Activated CD4-positive, alpha-beta T cell treated with anti-CD3 and anti-CD28 coated beads, Interleukin-2, amount 10 ng/mL, durations not matched to agents 7 days and 5 days (primary cell): ENCODE measurements around the gene GPC1. TPM values are rescaled to one million over a fixed set of nuclear protein-coding genes. Genes with fewer than 3 reads are reported as not detected.
A peak's percentile ranks its signal among the peaks of the same experiment; 100 is the strongest.

Experiments
- CTCF ChIA-PET: fragments of 350-600 bp; sonication (Branson Sonifier 250); formaldehyde crosslinking; loops from one replicate; lab custom pipeline; 2021; ENCODE audit warnings: antibody characterized with exemption; lab: Charles Lee
- POLR2A ChIA-PET: fragments of 350-600 bp; sonication (Branson Sonifier 250); formaldehyde crosslinking; loops from one replicate; lab custom pipeline; 2021; ENCODE audit warnings: antibody characterized with exemption; lab: Charles Lee
- DNase-seq: peaks from one replicate; pipeline ENCODE4 v3.0.0-alpha.2; 2020
- H3K27ac Mint-ChIP-seq: one replicate; pipeline ENCODE4 v1.8.0; 2021; ENCODE audit warnings: mild to moderate bottlenecking, moderate library complexity, mixed read lengths
- H3K27me3 Mint-ChIP-seq: one replicate; pipeline ENCODE4 v1.8.0; 2021; ENCODE audit warnings: mixed read lengths
- H3K36me3 Mint-ChIP-seq: one replicate; pipeline ENCODE4 v1.8.0; 2021; ENCODE audit warnings: low read depth, mixed read lengths
- H3K4me1 Mint-ChIP-seq: one replicate; pipeline ENCODE4 v1.8.0; 2021; ENCODE audit warnings: mixed read lengths
- H3K4me3 Mint-ChIP-seq: one replicate; pipeline ENCODE4 v1.8.0; 2021; ENCODE audit warnings: mild to moderate bottlenecking, moderate library complexity, mixed read lengths
- H3K9me3 Mint-ChIP-seq: one replicate; pipeline ENCODE4 v1.8.0; 2021; ENCODE audit warnings: mixed read lengths
- total RNA-seq, 2 experiments: library from RNA; stranded (reverse); gene quantifications; one replicate each; pipeline ENCODE4 v1.2.3, GENCODE V29; 2021

The GPC1 gene
- total RNA-seq, 2 experiments from 2014 or later, result 7.3 to 7.5 TPM

DNA sequence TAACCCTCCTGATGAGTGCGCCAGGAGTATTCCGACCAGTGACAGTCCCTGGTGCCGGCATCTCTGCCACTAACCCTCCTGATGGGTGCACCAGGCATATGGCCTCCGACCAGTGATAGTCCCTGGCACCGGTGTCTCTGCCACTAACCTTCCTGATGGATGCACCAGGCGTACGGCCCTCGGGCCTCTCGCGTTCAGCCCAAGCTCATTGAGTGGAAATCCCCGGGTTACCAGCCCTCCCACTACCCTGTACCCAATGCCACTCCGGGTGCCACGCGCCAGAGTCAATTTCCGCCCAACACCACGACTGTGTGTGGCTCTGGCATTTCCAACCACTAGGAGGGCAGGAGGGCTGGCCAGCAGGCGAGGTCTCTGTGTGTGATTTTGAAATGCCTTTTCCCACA is 11.7 kb upstream of the GPC1 start:
- POLR2A ChIA-PET, result no interaction called here
- no peaks in the 10 kb centered on the region for H3K36me3 Mint-ChIP-seq
- peaks cover 16% of the 10 kb centered on the region for H3K9me3 Mint-ChIP-seq
- peaks cover 9% of the 10 kb centered on the region for H3K4me1 Mint-ChIP-seq
- no peak overlapping the region for H3K27ac Mint-ChIP-seq
- DNase-seq, result no peak
- no peak overlapping the region for H3K4me3 Mint-ChIP-seq
- CTCF ChIA-PET, result interaction anchor here (1.6 kb wide), 1 partner anchor 11 kb away, joined by 3 read pairs; no protein-coding TSS in a partner anchor
- no peaks in the 10 kb centered on the region for H3K27me3 Mint-ChIP-seq

DNA sequence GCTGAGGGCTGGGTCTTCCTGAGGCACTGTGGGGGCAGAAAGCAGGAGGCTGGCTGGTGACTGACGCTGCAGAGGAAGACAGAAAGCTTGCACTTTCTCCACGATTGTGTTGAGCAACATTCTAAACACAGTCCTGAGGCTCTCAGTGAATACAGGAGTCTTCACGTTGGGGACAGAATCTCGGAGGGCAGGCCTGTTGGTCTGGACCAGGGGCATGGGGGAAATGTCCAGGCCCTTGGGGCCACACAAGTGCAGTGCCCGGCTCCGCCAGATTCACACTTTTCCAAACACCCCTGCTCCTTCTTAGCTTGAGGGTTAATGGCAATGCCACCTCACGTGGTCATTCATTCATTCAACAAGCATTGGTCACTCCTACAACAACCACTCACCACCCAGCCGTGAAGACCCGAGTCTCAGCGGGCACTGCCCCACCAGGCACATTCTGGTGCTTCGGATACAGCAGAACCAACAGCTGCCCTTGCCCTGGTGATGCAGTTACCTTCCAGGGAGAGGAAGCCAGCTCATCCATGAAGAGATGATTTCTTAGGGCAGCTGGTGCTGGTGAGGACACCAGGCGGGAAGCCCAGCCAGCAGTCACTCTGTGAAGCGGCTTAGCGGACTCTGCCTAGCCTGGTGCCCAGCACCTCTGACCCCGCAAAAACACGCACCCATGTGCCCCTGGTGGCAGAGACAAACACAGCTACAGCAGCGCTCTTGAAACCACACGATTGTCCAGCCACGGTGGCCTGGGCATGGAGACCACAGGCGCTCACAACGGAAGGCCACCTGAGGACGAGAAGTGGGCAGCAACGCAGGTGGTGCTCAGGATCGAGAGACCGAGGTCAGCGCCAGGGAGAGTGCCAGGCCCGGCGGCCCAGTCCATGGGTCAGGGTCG is 10.9 kb upstream of the GPC1 start:
- Mint-ChIP-seq H3K9me3 (peaks cover 14% of the 10 kb centered on the region), H3K27me3 (peaks cover 3% of the 10 kb centered on the region), H3K36me3 (no peaks in the 10 kb centered on the region), H3K4me1 (peaks cover 9% of the 10 kb centered on the region), H3K4me3 (no peak overlapping the region), H3K27ac (no peak overlapping the region)
- no peak for DNase-seq
- ChIA-PET CTCF (interaction anchor here (0.6 to 1.6 kb wide), 3 partner anchors 12 to 281 kb away, joined by 3 read pairs; no protein-coding TSS in a partner anchor), POLR2A (no interaction called here)

DNA sequence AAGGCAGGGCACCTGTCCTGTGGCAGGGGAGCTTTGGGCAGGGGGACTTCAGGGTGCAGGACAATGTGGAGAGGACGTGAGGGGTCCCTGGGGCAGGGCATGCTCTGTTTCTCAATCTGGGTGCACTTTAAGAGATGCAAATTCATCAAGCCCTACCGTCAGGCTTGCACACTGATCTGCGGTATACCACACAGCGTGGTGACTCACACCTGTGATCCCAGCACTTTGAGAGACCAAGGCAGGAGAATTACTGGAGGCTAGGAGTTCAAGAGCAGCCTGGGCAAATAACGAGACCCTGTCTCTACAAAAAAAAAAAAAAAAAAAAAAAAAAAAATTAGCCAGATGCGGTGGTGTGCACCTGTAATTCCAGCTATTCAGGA is 10.2 kb upstream of the GPC1 start:
- no peaks in the 10 kb centered on the region for H3K36me3 Mint-ChIP-seq
- POLR2A ChIA-PET, result no interaction called here
- CTCF ChIA-PET, result interaction anchor here (0.6 to 0.9 kb wide), 3 partner anchors 119 to 282 kb away, joined by 3 read pairs; no protein-coding TSS in a partner anchor
- H3K4me3 Mint-ChIP-seq, result no peak overlapping the region
- no peak for DNase-seq
- peaks cover 9% of the 10 kb centered on the region for H3K4me1 Mint-ChIP-seq
- peaks cover 3% of the 10 kb centered on the region for H3K27me3 Mint-ChIP-seq
- no peak overlapping the region for H3K27ac Mint-ChIP-seq
- H3K9me3 Mint-ChIP-seq, result peaks cover 12% of the 10 kb centered on the region

DNA sequence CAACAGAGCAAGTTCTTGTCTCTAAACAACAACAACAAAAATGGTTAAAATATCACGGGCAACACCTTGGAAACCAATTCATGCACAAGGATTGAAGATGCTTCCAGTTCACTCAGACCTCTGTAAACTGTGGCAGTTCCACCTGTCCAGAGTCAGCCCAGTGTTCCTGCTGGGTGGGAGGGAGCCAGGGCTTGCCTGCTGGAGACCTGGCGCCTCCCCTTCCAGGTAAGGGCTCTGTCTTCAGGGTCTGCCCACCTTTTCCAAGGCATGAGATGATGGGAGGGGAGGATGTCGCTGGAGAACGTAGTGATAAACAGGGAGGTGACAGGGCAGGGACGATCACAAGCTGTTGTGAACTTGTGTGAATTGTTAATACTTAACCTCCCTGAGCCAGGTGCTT is 9.8 kb upstream of the GPC1 start:
- peaks cover 12% of the 10 kb centered on the region for H3K9me3 Mint-ChIP-seq
- H3K36me3 Mint-ChIP-seq, result no peaks in the 10 kb centered on the region
- no peak overlapping the region for H3K27ac Mint-ChIP-seq
- DNase-seq, result no peak
- CTCF ChIA-PET, result interaction anchor here (0.6 kb wide), 1 partner anchor 187 kb away, joined by 3 read pairs; no protein-coding TSS in a partner anchor
- no peak overlapping the region for H3K4me3 Mint-ChIP-seq
- peaks cover 3% of the 10 kb centered on the region for H3K27me3 Mint-ChIP-seq
- POLR2A ChIA-PET, result no interaction called here
- H3K4me1 Mint-ChIP-seq, result peaks cover 9% of the 10 kb centered on the region

DNA sequence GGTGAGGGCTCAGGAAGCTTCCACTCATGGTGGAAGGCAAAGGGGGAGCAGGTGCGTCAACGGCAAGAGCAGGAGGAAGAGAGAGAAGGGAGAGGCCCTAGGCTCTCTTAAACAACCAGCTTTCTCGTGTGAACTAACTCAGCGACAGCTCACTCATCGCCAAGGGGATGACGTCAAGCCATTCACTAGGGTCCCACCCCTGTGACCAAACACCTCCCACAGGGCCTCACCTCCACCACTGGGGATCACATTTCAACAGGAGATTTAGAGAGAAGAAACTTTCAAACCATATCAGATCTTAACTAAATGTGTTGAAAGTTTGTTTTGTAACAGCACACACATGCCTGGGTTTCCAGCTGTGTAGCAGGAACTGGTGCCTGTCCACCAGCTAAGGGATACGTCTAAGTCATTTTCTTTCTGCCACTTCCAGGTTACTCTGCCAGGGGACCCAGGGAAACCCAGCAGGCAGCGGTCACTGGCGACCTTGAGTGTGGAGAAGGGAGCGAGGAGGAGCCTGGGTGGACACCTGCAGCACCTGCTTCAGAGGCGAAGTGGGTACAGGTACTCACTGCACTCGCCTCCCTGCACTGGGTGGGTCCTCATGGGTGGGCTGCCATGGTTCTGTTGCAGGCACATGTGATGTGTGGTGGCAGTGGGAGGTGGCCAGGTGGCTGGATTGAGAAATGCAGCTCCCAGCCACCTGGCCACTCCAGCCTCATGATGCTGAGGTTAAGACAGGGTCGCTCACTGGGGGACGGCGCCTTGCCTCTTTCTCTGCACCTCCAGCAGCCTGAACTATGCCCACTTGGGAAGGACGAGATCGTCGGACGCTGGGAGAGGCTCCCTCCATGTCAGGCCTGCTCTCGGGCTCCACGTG is 8.4 kb upstream of the GPC1 start:
- Mint-ChIP-seq H3K27ac (peak overlapping the region; percentile 22), H3K36me3 (no peaks in the 10 kb centered on the region), H3K9me3 (peaks cover 7% of the 10 kb centered on the region), H3K27me3 (peaks cover 3% of the 10 kb centered on the region), H3K4me3 (no peak overlapping the region), H3K4me1 (peaks cover 9% of the 10 kb centered on the region)
- CTCF ChIA-PET, result interaction anchor here (1.4 to 2.3 kb wide), 2 partner anchors 12 to 194 kb away, joined by 5 to 6 read pairs; no protein-coding TSS in a partner anchor
- no peak for DNase-seq
- POLR2A ChIA-PET, result no interaction called here

DNA sequence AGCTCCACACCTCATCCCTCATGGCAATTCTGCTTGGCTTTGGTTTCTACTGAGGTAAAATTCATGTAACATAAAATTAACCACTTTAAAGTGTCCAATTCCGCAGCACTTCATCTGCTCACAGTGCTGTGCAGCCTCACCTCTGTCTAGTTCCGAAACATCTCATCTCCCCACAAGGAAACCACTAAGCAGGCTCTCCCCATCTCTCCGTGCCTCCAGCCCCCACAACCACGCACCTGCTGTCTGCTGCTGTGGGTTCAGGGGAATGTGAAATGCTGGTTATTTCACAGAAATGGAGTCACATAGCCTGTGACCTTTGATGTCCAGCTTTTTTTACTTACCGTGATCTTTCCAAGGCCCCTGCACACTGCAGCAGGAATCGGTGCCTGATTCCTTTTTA is 7.7 kb upstream of the GPC1 start:
- no peak overlapping the region for H3K4me3 Mint-ChIP-seq
- H3K27ac Mint-ChIP-seq, result no peak overlapping the region
- POLR2A ChIA-PET, result no interaction called here
- CTCF ChIA-PET, result interaction anchor here (1.4 to 2.3 kb wide), 2 partner anchors 11 to 195 kb away, joined by 5 to 6 read pairs; no protein-coding TSS in a partner anchor
- DNase-seq, result no peak
- H3K4me1 Mint-ChIP-seq, result peaks cover 11% of the 10 kb centered on the region
- peaks cover under 1% of the 10 kb centered on the region for H3K9me3 Mint-ChIP-seq
- H3K36me3 Mint-ChIP-seq, result no peaks in the 10 kb centered on the region
- H3K27me3 Mint-ChIP-seq, result peaks cover 3% of the 10 kb centered on the region

DNA sequence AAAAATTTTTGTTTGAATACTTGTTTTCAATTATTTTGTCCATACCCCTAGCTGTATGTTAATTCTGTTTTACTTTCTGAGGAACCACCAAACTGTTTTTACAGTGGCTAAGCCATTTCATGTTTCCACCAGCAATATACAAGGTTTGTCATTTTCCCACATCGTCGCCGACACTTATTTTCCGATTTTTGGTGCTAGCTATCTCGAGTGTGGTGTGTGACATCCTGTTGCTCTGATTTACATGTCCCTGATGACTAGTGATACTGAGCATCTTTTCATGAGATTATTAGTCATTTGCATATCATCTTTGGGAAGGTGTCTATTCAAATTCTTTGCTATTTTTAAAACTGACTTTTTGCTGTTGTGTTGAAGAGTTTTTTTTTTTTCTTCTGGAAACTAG is 7.2 kb upstream of the GPC1 start:
- no peak for DNase-seq
- Mint-ChIP-seq H3K27me3 (peaks cover 3% of the 10 kb centered on the region), H3K4me3 (no peak overlapping the region), H3K4me1 (peaks cover 11% of the 10 kb centered on the region), H3K27ac (no peak overlapping the region), H3K36me3 (no peaks in the 10 kb centered on the region), H3K9me3 (no peaks in the 10 kb centered on the region)
- ChIA-PET POLR2A (no interaction called here), CTCF (interaction anchor here (1.4 to 2.3 kb wide), 2 partner anchors 11 to 195 kb away, joined by 5 to 6 read pairs; no protein-coding TSS in a partner anchor)

DNA sequence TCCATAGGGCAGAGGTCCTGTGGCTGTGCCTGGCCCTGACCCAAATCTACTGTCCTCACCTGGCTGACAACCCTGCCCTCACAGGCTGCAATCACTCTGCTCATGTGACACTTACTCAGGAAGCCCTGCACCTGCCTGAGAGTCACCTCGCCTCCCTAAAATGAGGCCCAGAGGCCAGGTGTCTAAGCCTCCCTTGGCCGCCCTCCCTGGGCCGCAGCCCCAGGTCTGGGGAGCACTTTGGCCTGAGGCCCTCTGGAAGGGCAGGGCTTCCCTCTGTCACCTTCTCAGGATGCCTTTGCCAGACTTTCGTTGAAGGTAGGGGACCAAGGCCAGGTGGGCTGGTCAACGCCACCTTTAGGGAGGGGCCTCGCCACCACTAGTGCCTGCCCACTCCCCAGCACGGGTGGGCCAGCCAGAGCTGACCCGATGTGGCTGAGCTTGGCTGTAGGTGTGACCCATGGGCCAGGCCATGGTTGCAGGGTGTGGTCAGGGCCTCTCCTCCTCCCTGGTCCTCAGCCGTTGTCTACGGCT is 6.1 kb upstream of the GPC1 start:
- H3K27ac Mint-ChIP-seq, result no peak overlapping the region
- peaks cover 14% of the 10 kb centered on the region for H3K4me1 Mint-ChIP-seq
- H3K9me3 Mint-ChIP-seq, result no peaks in the 10 kb centered on the region
- H3K4me3 Mint-ChIP-seq, result no peak overlapping the region
- ChIA-PET POLR2A (no interaction called here), CTCF (no interaction called here)
- no peaks in the 10 kb centered on the region for H3K36me3 Mint-ChIP-seq
- H3K27me3 Mint-ChIP-seq, result peaks cover 3% of the 10 kb centered on the region
- DNase-seq, result no peak

DNA sequence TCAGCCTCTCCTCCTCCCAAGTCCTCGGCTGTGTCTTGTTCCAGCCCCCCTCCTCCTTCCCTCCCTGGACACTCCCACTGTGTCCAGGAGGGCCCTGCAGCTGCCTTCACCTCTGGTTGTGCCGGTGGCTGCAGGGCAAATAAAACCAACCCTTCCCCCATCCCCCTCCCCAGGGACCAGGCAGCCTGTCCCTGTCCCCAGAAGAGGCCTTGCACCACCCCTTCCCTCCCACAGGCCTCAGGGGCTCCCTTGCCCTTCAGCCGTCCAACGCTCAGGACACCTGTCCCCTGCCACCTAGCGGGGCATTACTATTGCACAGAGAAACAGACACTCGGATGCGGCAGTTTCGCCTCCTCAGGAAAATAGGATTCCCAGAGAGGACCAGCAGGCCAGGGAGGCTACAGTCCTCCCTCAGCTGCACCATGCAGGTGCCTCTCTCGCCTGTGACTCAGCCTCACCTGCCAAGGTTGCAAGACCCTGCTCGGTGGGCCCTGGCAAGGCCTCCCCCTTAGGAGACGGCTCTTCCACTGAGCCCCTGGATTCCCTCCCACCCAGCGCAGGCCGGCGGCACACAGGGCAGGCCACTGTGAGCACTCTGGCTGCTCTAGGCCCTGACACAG is 5.5 kb upstream of the GPC1 start:
- ChIA-PET CTCF (no interaction called here), POLR2A (no interaction called here)
- H3K4me3 Mint-ChIP-seq, result no peak overlapping the region
- peaks cover 18% of the 10 kb centered on the region for H3K4me1 Mint-ChIP-seq
- no peak overlapping the region for H3K27ac Mint-ChIP-seq
- no peak for DNase-seq
- no peaks in the 10 kb centered on the region for H3K9me3 Mint-ChIP-seq
- no peaks in the 10 kb centered on the region for H3K36me3 Mint-ChIP-seq
- H3K27me3 Mint-ChIP-seq, result peaks cover 3% of the 10 kb centered on the region

DNA sequence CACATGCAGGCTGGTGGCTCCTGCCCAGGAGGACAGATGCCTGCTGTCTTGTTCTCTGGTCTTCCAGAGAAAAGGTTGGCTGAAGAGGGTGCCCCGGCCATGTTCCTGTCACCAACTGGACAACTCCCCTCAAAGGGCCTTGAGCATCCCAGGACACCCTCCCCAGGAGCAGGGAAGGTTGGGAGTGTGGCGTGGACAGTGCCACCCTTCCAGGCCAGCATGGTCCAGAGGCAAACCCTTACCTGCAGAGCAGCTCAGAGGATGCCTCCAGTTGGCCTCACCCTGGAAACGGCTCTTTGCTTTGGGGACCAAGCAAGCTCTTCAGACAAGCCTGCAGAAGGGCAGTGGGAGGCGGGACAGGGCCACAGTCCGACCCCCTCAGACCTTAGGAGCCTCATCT is 4.9 kb upstream of the GPC1 start:
- no peaks in the 10 kb centered on the region for H3K36me3 Mint-ChIP-seq
- no peak overlapping the region for H3K27ac Mint-ChIP-seq
- ChIA-PET POLR2A (no interaction called here), CTCF (no interaction called here)
- peaks cover 18% of the 10 kb centered on the region for H3K4me1 Mint-ChIP-seq
- no peak for DNase-seq
- H3K9me3 Mint-ChIP-seq, result no peaks in the 10 kb centered on the region
- H3K4me3 Mint-ChIP-seq, result no peak overlapping the region
- H3K27me3 Mint-ChIP-seq, result peaks cover 3% of the 10 kb centered on the region

DNA sequence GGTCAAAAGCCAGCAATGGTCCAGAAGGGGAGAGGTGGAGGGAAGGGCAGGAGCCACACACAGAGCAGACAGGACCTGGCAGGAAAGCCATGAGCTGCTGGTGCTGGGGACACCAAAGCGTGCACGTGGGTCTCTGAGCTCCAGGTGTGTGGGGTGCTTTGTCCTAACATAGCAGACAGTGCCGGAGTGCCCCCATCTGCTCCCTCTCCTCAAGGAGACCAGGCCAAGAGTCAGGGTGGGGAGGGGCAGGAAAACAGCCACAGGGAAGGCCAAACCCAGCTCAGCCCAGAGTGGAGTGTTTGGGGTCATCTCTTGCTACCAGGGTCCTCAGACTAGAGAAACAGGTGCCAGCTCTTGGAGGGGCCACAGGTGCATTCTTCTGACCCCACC is 4.2 kb upstream of the GPC1 start:
- ChIA-PET POLR2A (no interaction called here), CTCF (interaction anchor here (1.9 kb wide), 1 partner anchor 199 kb away, joined by 5 read pairs; no protein-coding TSS in a partner anchor)
- Mint-ChIP-seq H3K27ac (no peak overlapping the region), H3K9me3 (no peaks in the 10 kb centered on the region), H3K4me3 (no peak overlapping the region), H3K27me3 (peaks cover 3% of the 10 kb centered on the region), H3K36me3 (no peaks in the 10 kb centered on the region), H3K4me1 (peaks cover 18% of the 10 kb centered on the region)
- DNase-seq, result no peak
